ENCODE results near the gene BARX2. TPM values are rescaled to one million over a fixed set of nuclear protein-coding genes. Genes with fewer than 3 reads are reported as not detected.
A peak's percentile ranks its signal among the peaks of the same experiment; 100 is the strongest.
"Not testable (repeated sequence)": the region's sequence is repeated elsewhere in the genome, so short reads cannot be mapped to it uniquely, and the experiment has no call there.

BARX2 gene
- total and polyA plus RNA-seq, 2 donors (not counting 1 experiment from before 2014, with no cell fraction given), result not detected

DNA sequence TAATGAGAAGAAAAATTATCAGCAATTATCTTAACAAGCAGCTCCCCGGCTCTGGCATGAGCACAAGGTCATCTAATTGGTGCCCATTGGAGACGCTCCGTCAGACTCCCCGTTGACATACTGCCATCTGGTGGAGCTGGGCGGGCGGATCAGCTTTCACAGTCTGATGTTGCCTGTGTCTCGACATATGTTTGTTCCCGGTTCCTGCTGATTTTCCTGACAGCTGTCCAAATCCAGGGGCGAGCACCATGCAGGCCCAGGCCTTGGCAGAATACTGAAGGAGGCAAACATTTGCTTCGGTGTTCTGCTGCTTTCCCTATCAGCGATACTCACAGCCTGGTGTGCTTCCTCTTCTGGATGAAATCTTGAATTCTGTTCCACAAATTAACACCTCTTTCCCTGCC lies 43.8 kb upstream of the BARX2 start:
- peak overlapping the region; percentile 56 for H2AFZ ChIP-seq (ENCODE audit: insufficient read depth, low read depth, low read length, poor library complexity, severe bottlenecking)
- Mint-ChIP-seq H3K9me3 (ENCODE audit: insufficient read depth) (no peaks in the 10 kb centered on the region), H3K27ac (no peak overlapping the region), H3K27me3 (peaks cover 3% of the 10 kb centered on the region), H3K4me1 (peaks cover 3% of the 10 kb centered on the region), H3K4me3 (no peak overlapping the region)
- no peaks in the 10 kb centered on the region for H3K4me1 ChIP-seq (ENCODE audit: control insufficient read depth in 2 of 2, insufficient read depth in 2 of 2, low read length in 2 of 2)
- intact Hi-C loops (cut with micrococcal nuclease), result loop anchor here (5.0 kb wide), 2 partner anchors 100 to 1160 kb away; no protein-coding TSS in a partner anchor
- H3K79me2 ChIP-seq (ENCODE audit: control insufficient read depth, insufficient read depth, low read length), result no peaks in the 10 kb centered on the region
- ChIA-PET CTCF (interaction anchor here (0.6 to 3.0 kb wide), 16 partner anchors 10 to 1302 kb away, joined by 3 to 37 read pairs (median 4); no protein-coding TSS in a partner anchor), POLR2A (no interaction called here)
- no peaks in the 10 kb centered on the region for H3K9me3 ChIP-seq (ENCODE audit: control extremely low read depth in 1 of 3, control insufficient read depth in 2 of 3, insufficient read depth in 1 of 3, low read length in 2 of 3)
- H3K4me2 ChIP-seq (replicated peaks; ENCODE audit: low read depth, low read length, poor library complexity, severe bottlenecking), result no peak overlapping the region
- no peaks in the 10 kb centered on the region for H3K36me3 ChIP-seq (replicated peaks in 1 of 2; ENCODE audit: control extremely low read depth in 1 of 2, control insufficient read depth in 1 of 2, extremely low read depth in 1 of 2, insufficient read depth in 2 of 2, low read length in 1 of 2)
- H3K9ac ChIP-seq (ENCODE audit: low read length), result no peak overlapping the region
- TF ChIP-seq EZH2 (IDR thresholded peaks at IDR 0.05; ENCODE audit: borderline replicate concordance, insufficient read depth, low read depth, low read length, poor library complexity, severe bottlenecking), result no peak
- TF ChIP-seq, protein P1, sequence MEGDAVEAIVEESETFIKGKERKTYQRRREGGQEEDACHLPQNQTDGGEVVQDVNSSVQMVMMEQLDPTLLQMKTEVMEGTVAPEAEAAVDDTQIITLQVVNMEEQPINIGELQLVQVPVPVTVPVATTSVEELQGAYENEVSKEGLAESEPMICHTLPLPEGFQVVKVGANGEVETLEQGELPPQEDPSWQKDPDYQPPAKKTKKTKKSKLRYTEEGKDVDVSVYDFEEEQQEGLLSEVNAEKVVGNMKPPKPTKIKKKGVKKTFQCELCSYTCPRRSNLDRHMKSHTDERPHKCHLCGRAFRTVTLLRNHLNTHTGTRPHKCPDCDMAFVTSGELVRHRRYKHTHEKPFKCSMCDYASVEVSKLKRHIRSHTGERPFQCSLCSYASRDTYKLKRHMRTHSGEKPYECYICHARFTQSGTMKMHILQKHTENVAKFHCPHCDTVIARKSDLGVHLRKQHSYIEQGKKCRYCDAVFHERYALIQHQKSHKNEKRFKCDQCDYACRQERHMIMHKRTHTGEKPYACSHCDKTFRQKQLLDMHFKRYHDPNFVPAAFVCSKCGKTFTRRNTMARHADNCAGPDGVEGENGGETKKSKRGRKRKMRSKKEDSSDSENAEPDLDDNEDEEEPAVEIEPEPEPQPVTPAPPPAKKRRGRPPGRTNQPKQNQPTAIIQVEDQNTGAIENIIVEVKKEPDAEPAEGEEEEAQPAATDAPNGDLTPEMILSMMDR (IDR thresholded peaks at IDR 0.05), result peak; percentile 78
- DNase-seq (peak; percentile 63), ATAC-seq (ENCODE audit: low read depth) (peak; percentile 43)
- no peak overlapping the region for H3K4me3 ChIP-seq (ENCODE audit: control extremely low read depth in 1 of 5, extremely low read depth in 1 of 5, insufficient read depth in 1 of 5, low read depth in 2 of 5, low read length in 4 of 5)
- H4K20me1 ChIP-seq (ENCODE audit: control insufficient read depth, insufficient read depth, low read length, poor library complexity, severe bottlenecking), result no peaks in the 10 kb centered on the region
- H3K27me3 ChIP-seq (replicated peaks in 1 of 4; ENCODE audit: control extremely low read depth in 1 of 4, control insufficient read depth in 3 of 4, insufficient read depth in 4 of 4, low read length in 3 of 4), result no peaks in the 10 kb centered on the region
- no peak overlapping the region for H3K27ac ChIP-seq (ENCODE audit: low read length in 2 of 2)
- 2% methylated on average over 11 of the region's 11 CpGs for WGBS (ENCODE audit: insufficient coverage)

DNA sequence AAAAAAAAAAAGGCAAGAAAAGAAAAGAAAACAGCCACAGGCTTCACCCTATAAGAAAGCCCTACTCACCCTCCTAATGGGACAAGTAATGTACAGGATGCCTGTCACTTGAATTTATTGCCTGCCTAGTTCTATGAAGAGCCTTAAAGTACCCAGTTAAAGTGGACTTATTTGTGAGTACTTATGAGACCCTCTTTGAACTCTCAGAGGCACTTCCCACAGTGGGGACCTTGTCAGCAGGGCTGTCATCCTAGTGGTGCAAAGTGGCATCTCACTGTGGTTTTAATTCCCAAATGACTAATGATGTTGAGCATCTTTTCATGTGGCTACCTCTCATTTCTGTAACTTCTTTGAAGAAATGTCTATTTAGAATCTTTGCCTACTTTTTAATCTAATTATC lies 41.8 kb upstream of the BARX2 start:
- H3K79me2 ChIP-seq (ENCODE audit: control insufficient read depth, insufficient read depth, low read length), result no peaks in the 10 kb centered on the region
- H3K27me3 ChIP-seq (replicated peaks in 1 of 4; ENCODE audit: control extremely low read depth in 1 of 4, control insufficient read depth in 3 of 4, insufficient read depth in 4 of 4, low read length in 3 of 4), result no peaks in the 10 kb centered on the region
- Mint-ChIP-seq H3K4me3 (no peak overlapping the region), H3K9me3 (ENCODE audit: insufficient read depth) (no peaks in the 10 kb centered on the region), H3K4me1 (peaks cover 3% of the 10 kb centered on the region), H3K27ac (no peak overlapping the region), H3K27me3 (no peaks in the 10 kb centered on the region)
- no peak overlapping the region for H3K4me3 ChIP-seq (ENCODE audit: control extremely low read depth in 1 of 5, extremely low read depth in 1 of 5, insufficient read depth in 1 of 5, low read depth in 2 of 5, low read length in 4 of 5)
- no peak overlapping the region for H2AFZ ChIP-seq (ENCODE audit: insufficient read depth, low read depth, low read length, poor library complexity, severe bottlenecking)
- H3K4me2 ChIP-seq (replicated peaks; ENCODE audit: low read depth, low read length, poor library complexity, severe bottlenecking), result no peak overlapping the region
- H3K4me1 ChIP-seq (ENCODE audit: control insufficient read depth in 2 of 2, insufficient read depth in 2 of 2, low read length in 2 of 2), result no peaks in the 10 kb centered on the region
- no peak for ATAC-seq (ENCODE audit: low read depth)
- H3K36me3 ChIP-seq (replicated peaks in 1 of 2; ENCODE audit: control extremely low read depth in 1 of 2, control insufficient read depth in 1 of 2, extremely low read depth in 1 of 2, insufficient read depth in 2 of 2, low read length in 1 of 2), result no peaks in the 10 kb centered on the region
- no peaks in the 10 kb centered on the region for H4K20me1 ChIP-seq (ENCODE audit: control insufficient read depth, insufficient read depth, low read length, poor library complexity, severe bottlenecking)
- H3K9me3 ChIP-seq (ENCODE audit: control extremely low read depth in 1 of 3, control insufficient read depth in 2 of 3, insufficient read depth in 1 of 3, low read length in 2 of 3), result no peaks in the 10 kb centered on the region
- ChIA-PET CTCF (interaction anchor here (0.7 to 3.0 kb wide), 6 partner anchors 24 to 1176 kb away, joined by 3 to 37 read pairs (median 5); no protein-coding TSS in a partner anchor), POLR2A (no interaction called here)
- H3K27ac ChIP-seq (ENCODE audit: low read length in 2 of 2), result no peak overlapping the region
- no peak for DNase-seq
- TF ChIP-seq, protein P1 (IDR thresholded peaks at IDR 0.05), result no peak
- TF ChIP-seq EZH2 (IDR thresholded peaks at IDR 0.05; ENCODE audit: borderline replicate concordance, insufficient read depth, low read depth, low read length, poor library complexity, severe bottlenecking), result no peak
- H3K9ac ChIP-seq (ENCODE audit: low read length), result no peak overlapping the region
- intact Hi-C loops (cut with micrococcal nuclease), result loop anchor here (5.0 kb wide), 2 partner anchors 102 to 1162 kb away; no protein-coding TSS in a partner anchor

DNA sequence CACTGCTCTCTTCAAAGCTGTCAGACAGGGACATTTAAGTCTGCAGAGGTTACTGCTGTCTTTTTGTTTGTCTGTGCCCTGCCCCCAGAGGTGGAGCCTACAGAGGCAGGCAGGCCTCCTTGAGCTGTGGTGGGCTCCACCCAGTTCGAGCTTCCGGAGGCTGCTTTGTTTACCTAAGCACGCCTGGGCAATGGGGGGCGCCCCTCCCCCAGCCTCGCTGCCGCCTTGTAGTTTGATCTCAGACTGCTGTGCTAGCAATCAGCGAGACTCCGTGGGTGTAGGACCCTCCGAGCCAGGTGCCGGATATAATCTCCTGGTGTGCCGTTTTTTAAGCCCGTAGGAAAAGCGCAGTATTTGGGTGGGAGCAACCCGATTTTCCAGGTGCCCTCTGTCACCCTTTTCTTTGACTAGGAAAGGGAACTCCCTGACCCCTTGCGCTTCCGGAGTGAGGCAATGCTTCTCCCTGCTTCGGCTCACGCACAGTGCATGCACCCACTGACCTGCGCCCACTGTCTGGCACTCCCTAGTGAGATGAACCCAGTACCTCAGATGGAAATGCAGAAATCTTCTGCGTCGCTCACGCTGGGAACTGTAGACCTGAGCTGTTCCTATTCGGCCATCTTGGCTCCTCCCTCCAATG lies 31.2 kb upstream of the BARX2 start:
- H3K4me1 Mint-ChIP-seq; H3K4me2 ChIP-seq (replicated peaks; ENCODE audit: low read depth, low read length, poor library complexity, severe bottlenecking); POLR2A ChIA-PET; H3K79me2 ChIP-seq (ENCODE audit: control insufficient read depth, insufficient read depth, low read length); H3K4me3 ChIP-seq (ENCODE audit: control extremely low read depth in 1 of 5, extremely low read depth in 1 of 5, insufficient read depth in 1 of 5, low read depth in 2 of 5, low read length in 4 of 5); DNase-seq; intact Hi-C loops (cut with micrococcal nuclease); H4K20me1 ChIP-seq (ENCODE audit: control insufficient read depth, insufficient read depth, low read length, poor library complexity, severe bottlenecking); H3K4me3 Mint-ChIP-seq; H3K27me3 Mint-ChIP-seq; H3K27ac Mint-ChIP-seq; CTCF ChIA-PET; H3K9ac ChIP-seq (ENCODE audit: low read length); H3K9me3 ChIP-seq (ENCODE audit: control extremely low read depth in 1 of 3, control insufficient read depth in 2 of 3, insufficient read depth in 1 of 3, low read length in 2 of 3); H3K4me1 ChIP-seq (ENCODE audit: control insufficient read depth in 2 of 2, insufficient read depth in 2 of 2, low read length in 2 of 2); H3K9me3 Mint-ChIP-seq (ENCODE audit: insufficient read depth); H3K36me3 ChIP-seq (replicated peaks in 1 of 2; ENCODE audit: control extremely low read depth in 1 of 2, control insufficient read depth in 1 of 2, extremely low read depth in 1 of 2, insufficient read depth in 2 of 2, low read length in 1 of 2); H2AFZ ChIP-seq (ENCODE audit: insufficient read depth, low read depth, low read length, poor library complexity, severe bottlenecking); H3K27me3 ChIP-seq (replicated peaks in 1 of 4; ENCODE audit: control extremely low read depth in 1 of 4, control insufficient read depth in 3 of 4, insufficient read depth in 4 of 4, low read length in 3 of 4); ATAC-seq (ENCODE audit: low read depth); H3K27ac ChIP-seq (ENCODE audit: low read length in 2 of 2): not testable (repeated sequence)
- WGBS (ENCODE audit: insufficient coverage), result 94% methylated on average over 23 of the region's 23 CpGs
